NCI-H2081 treated with DMSO at 0.1 percent for 48 hours (cell line): ENCODE measurements around the gene GDF9.

Experiments used
- DNase-seq: peaks from one replicate; lab custom pipeline; 2025; lab: John Stamatoyannopoulos, UW

The GDF9 gene

GRCh38 chr5:132820162-132820754 lies 46.0 kb downstream of the GDF9 start:
- peak; percentile 38 for DNase-seq

- DNase-seq: no peak
These were observed 46.8 kb downstream of the GDF9 start for GRCh38 chr5:132819468-132819867.

- DNase-seq: no peak
These were observed 49.3 kb downstream of the GDF9 start for GRCh38 chr5:132817011-132817410.

GRCh38 chr5:132816554-132816953 lies 49.7 kb downstream of the GDF9 start:
- DNase-seq: no peak

GRCh38 chr5:132816083-132816482 lies 50.2 kb downstream of the GDF9 start:
- DNase-seq: no peak

GRCh38 chr5:132815454-132815853 lies 50.8 kb downstream of the GDF9 start:
- DNase-seq: no peak

- DNase-seq: no peak
These were observed 51.6 kb downstream of the GDF9 start for GRCh38 chr5:132814503-132815294.

GRCh38 chr5:132813599-132814502 lies 52.4 kb downstream of the GDF9 start:
- no peak for DNase-seq

GRCh38 chr5:132812781-132813598 lies 53.3 kb downstream of the GDF9 start, which contains the start of gene SOWAHA:
TSS of gene SOWAHA (plus strand) at chr5:132813302. CDS start at chr5:132813622, 320 bp downstream.
- no peak for DNase-seq

- DNase-seq: no peak
These were observed 54.0 kb downstream of the GDF9 start for GRCh38 chr5:132812123-132812765.
